Vagina (tissue), 2 donors: ENCODE measurements around the gene UBE2E2. TPM values are rescaled to one million over a fixed set of nuclear protein-coding genes. Genes with fewer than 3 reads are reported as not detected.
"Not testable (repeated sequence)": the region's sequence is repeated elsewhere in the genome, so short reads cannot be mapped to it uniquely, and the experiment has no call there.

Source experiments
- DNase-seq, 2 donors: peaks; one replicate each; pipeline ENCODE4 v3.0.0-alpha.2; 2017; ENCODE audit errors: extremely low spot score in 2 of 2
- H3K27ac ChIP-seq: fragments of 200-600 bp; sonication (generic); one replicate; pipeline ENCODE4 v1.5.1; 2019
- H3K27me3 ChIP-seq: fragments of 200-600 bp; sonication (generic); one replicate; pipeline ENCODE4 v1.5.1; 2019
- H3K36me3 ChIP-seq, 2 donors: fragments of 200-600 bp; sonication (generic); one replicate each; pipeline ENCODE4 v1.5.1; 2017 to 2019
- H3K4me1 ChIP-seq: fragments of 200-600 bp; sonication (generic); one replicate; pipeline ENCODE4 v1.5.1; 2019
- H3K4me3 ChIP-seq, 2 donors: fragments of 200-600 bp; sonication (generic); 1 replicate in 1 of 2; 2 replicates in 1 of 2; pipeline ENCODE4 v1.5.1; 2016 to 2019
- H3K9me3 ChIP-seq: fragments of 200-600 bp; sonication (generic); one replicate; pipeline ENCODE4 v1.5.1; 2019
- CTCF ChIP-seq, 3 experiments: fragments of 450-650 bp in 2 of 3; fragments of 200-600 bp in 1 of 3; sonication (generic) in 1 of 3; IDR thresholded peaks; one replicate each; pipeline ENCODE4 v1.5.1; 2017 to 2019; ENCODE audit warnings: antibody characterized with exemption in 3 of 3, mild to moderate bottlenecking in 2 of 3, moderate library complexity in 2 of 3
- POLR2A ChIP-seq, 2 donors: fragments of 450-650 bp; IDR thresholded peaks; one replicate each; pipeline ENCODE4 v1.6.1; 2017; ENCODE audit warnings: antibody characterized with exemption in 2 of 2, mild to moderate bottlenecking in 2 of 2, moderate library complexity in 2 of 2
- POLR2AphosphoS5 ChIP-seq, 2 donors: sonication (generic); formaldehyde crosslinking; IDR thresholded peaks; one replicate each; pipeline ENCODE4 v1.9.0; 2017; ENCODE audit warnings: antibody characterized with exemption in 2 of 2, mild to moderate bottlenecking in 2 of 2, low read depth in 1 of 2; ENCODE audit not compliant: insufficient read depth in 1 of 2
- intact Hi-C: fragments of 100-400 bp; cut with DNase I; formaldehyde crosslinking; loops from one replicate; pipeline ENCODE4 v1.15.1; 2023
- total RNA-seq: library from RNA; depleted of rRNA; stranded (reverse); fragments of >200 nt; gene quantifications from one replicate; pipeline ENCODE4 v1.2.3, GENCODE V29; 2016

UBE2E2 gene
- total RNA-seq, 1 donor from 2014 or later = 31.2 TPM

DNA sequence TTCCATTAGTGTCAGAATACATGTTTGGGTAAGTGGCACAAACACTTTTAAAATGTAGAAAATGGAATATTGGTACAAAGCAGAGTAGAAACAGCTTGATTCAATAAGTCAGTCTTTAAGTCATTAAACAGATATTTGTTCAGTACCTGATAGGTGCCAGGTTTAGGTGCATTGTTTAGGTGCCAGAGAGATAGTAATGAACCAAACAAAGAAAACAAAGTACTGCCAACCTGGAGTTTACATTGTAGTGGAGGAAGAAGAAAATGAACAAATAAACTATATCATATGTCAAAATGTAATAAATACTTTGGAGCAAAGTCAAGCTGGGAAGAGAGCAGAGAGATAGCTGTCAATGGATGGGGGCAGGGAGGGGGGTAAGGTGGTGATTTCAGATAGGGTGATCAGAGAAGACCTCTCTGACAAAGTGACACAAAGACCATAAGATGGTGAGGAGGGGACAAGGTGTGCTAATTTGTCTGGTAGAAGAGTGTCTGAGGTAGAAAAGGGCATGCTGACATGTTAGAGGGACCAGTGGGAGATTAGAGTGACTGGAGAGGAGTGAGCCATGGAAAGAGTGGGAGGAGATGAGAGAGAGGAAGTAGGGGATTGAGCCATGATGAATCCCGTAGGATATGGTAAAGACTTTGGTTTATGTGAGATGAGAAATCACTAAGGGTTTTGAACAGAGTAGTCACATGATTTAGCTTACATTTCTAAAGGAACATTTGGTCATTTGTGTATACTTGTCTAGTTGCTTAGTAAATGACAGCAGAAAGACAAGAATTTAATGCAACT is 128.2 kb downstream of the UBE2E2 start:
- Histone ChIP-seq H3K27me3 (no peaks in the 10 kb centered on the region), H3K27ac (no peak overlapping the region), H3K36me3 (no peaks in the 10 kb centered on the region), H3K4me1 (no peaks in the 10 kb centered on the region), H3K9me3 (no peaks in the 10 kb centered on the region), H3K4me3 (no peak overlapping the region)
- intact Hi-C loops = no loop called here
- no peak for DNase-seq
- TF ChIP-seq POLR2AphosphoS5 (IDR thresholded peaks at IDR 0.05; ENCODE audit: insufficient read depth in 1 of 2, low read depth in 1 of 2) = no peak
- no peak for TF ChIP-seq CTCF (IDR thresholded peaks at IDR 0.05)
- TF ChIP-seq POLR2A (IDR thresholded peaks at IDR 0.05) = no peak

GRCh38 chr3:23333633-23334032 is 130.5 kb downstream of the UBE2E2 start:
- DNase-seq = no peak
- no peak for TF ChIP-seq CTCF (IDR thresholded peaks at IDR 0.05)
- TF ChIP-seq POLR2A (IDR thresholded peaks at IDR 0.05) = no peak
- TF ChIP-seq POLR2AphosphoS5 (IDR thresholded peaks at IDR 0.05; ENCODE audit: insufficient read depth in 1 of 2, low read depth in 1 of 2) = no peak
- intact Hi-C loops = no loop called here
- no peaks in the 10 kb centered on the region for H3K9me3 ChIP-seq
- H3K4me1 ChIP-seq = no peaks in the 10 kb centered on the region
- no peaks in the 10 kb centered on the region for H3K27me3 ChIP-seq
- H3K36me3 ChIP-seq = no peaks in the 10 kb centered on the region
- no peak overlapping the region for H3K27ac ChIP-seq
- H3K4me3 ChIP-seq = no peak overlapping the region

DNA sequence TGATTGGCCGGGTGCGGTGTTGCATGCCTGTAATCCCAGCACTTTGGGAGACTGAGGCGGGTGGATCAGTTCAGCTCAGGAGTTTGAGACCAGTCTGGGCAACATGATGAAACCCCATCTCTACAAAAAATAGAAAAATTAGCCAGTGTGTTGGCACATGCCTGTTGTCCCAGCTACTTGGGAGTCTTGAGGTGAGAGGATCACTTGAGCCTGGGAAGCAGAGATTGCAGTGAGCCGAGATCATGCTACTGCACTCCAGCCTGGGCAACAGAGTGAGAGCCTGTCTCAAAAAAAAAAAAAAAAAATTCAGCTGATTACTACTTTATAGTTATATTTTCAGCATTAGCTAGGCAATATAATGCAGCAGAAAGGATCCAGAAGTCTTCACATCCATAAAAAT is 133.7 kb downstream of the UBE2E2 start:
- intact Hi-C loops = not testable (repeated sequence)

GRCh38 chr3:23341147-23341838 is 138.2 kb downstream of the UBE2E2 start:
- no peaks in the 10 kb centered on the region for H3K9me3 ChIP-seq
- no peaks in the 10 kb centered on the region for H3K36me3 ChIP-seq
- TF ChIP-seq CTCF (IDR thresholded peaks at IDR 0.05) = no peak
- TF ChIP-seq POLR2A (IDR thresholded peaks at IDR 0.05) = no peak
- no peak for TF ChIP-seq POLR2AphosphoS5 (IDR thresholded peaks at IDR 0.05; ENCODE audit: insufficient read depth in 1 of 2, low read depth in 1 of 2)
- intact Hi-C loops = no loop called here
- no peak overlapping the region for H3K4me3 ChIP-seq
- no peak overlapping the region for H3K27ac ChIP-seq
- no peaks in the 10 kb centered on the region for H3K27me3 ChIP-seq
- H3K4me1 ChIP-seq = no peaks in the 10 kb centered on the region
- no peak for DNase-seq

More for the DNA sequence above, 133.7 kb downstream of the UBE2E2 start:
- not testable (repeated sequence) for H3K27ac ChIP-seq, H3K36me3 ChIP-seq, H3K27me3 ChIP-seq, H3K9me3 ChIP-seq, H3K4me3 ChIP-seq, DNase-seq, H3K4me1 ChIP-seq

GRCh38 chr3:23342343-23342742 is 139.2 kb downstream of the UBE2E2 start:
- intact Hi-C loops = no loop called here
- no peaks in the 10 kb centered on the region for H3K27me3 ChIP-seq
- no peak for TF ChIP-seq POLR2AphosphoS5 (IDR thresholded peaks at IDR 0.05; ENCODE audit: insufficient read depth in 1 of 2, low read depth in 1 of 2)
- no peak for TF ChIP-seq CTCF (IDR thresholded peaks at IDR 0.05)
- no peak for TF ChIP-seq POLR2A (IDR thresholded peaks at IDR 0.05)
- no peaks in the 10 kb centered on the region for H3K4me1 ChIP-seq
- no peak overlapping the region for H3K27ac ChIP-seq
- no peaks in the 10 kb centered on the region for H3K36me3 ChIP-seq
- no peak overlapping the region for H3K4me3 ChIP-seq
- DNase-seq = no peak
- no peaks in the 10 kb centered on the region for H3K9me3 ChIP-seq
